T-helper 22 cell (primary cell): ENCODE results near the gene REPS1.

Experiments used
- DNase-seq: peaks from one replicate; pipeline ENCODE4 v3.0.0-alpha.2; 2020; ENCODE audit warnings: low read depth

REPS1 gene

GRCh38 chr6:138856654-138857053, 131.4 kb downstream of the REPS1 start:
- no peak for DNase-seq
